ENCODE measurements around the gene AANAT. TPM values are rescaled to one million over a fixed set of nuclear protein-coding genes. Genes with fewer than 3 reads are reported as not detected.

AANAT gene
- total and polyA plus RNA-seq, 4 experiments from 2014 or later, result not detected

DNA sequence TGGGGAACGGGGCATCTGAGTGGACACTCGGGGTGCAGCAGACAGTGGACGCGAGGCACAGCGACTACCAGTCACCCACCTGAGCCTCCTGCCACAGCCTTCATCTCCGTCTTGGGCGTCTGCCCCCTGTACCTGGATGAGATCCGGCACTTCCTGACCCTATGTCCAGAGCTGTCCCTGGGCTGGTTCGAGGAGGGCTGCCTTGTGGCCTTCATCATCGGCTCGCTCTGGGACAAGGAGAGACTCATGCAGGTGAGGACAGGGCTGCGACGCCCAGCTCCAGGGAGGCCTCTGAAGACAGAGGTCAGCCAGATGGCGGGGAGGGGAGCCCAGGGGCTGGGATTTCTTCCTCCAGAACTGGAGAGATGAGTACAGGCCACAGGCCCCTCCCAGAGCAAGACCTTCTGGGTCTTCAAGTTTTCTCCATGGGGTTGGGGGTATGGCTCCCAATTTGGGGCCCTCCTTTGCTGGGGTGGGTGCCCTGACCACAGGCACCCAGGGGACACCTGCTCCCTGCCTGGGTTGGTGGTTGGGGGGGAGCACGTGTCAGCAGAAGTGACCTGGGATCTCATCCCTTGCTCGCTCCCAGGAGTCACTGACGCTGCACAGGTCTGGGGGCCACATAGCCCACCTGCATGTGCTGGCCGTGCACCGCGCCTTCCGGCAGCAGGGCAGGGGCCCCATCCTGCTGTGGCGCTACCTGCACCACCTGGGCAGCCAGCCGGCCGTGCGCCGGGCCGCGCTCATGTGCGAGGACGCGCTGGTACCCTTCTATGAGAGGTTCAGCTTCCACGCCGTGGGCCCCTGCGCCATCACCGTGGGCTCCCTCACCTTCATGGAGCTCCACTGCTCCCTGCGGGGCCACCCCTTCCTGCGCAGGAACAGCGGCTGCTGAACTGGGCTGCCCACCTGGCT is 1.9 kb downstream of the AANAT start:
- H3K27me3 Mint-ChIP-seq, result no peaks in the 10 kb centered on the region

GRCh38 chr17:76469991-76470739 is 2.8 kb downstream of the AANAT start:
- peaks cover 3 to 6% (median 3%) of the 10 kb centered on the region in 4 donors for H3K4me1 Mint-ChIP-seq
- peaks cover 6% of the 10 kb centered on the region for H3K36me3 ChIP-seq (ENCODE audit: insufficient read depth, low read length)

More for the DNA sequence above, 1.9 kb downstream of the AANAT start:
- no peak for DNase-seq
- Mint-ChIP-seq H3K27ac (peak overlapping the region in 2 of 7 donors; percentile 18 to 61), H3K36me3 (peaks cover 6 to 18% of the 10 kb centered on the region in 2 donors), H3K4me1 (peaks cover 3 to 6% (median 3%) of the 10 kb centered on the region in 4 donors), H3K4me3 (no peak overlapping the region), H3K9me3 (no peaks in the 10 kb centered on the region)
- H3K36me3 ChIP-seq (ENCODE audit: insufficient read depth, low read length), result peaks cover 6% of the 10 kb centered on the region
- no peak overlapping the region for H3K4me3 ChIP-seq (ENCODE audit: low read length in 2 of 2)
- intact Hi-C loops (cut with micrococcal nuclease), result no loop called here
- no peaks in the 10 kb centered on the region for H3K27me3 ChIP-seq (ENCODE audit: insufficient read depth, low read length)
- H3K4me1 ChIP-seq (ENCODE audit: insufficient read depth, low read length), result peaks cover 4% of the 10 kb centered on the region
- no peaks in the 10 kb centered on the region for H3K9me3 ChIP-seq (ENCODE audit: control insufficient read depth in 1 of 2, low read length in 2 of 2)
- no peak overlapping the region for H3K27ac ChIP-seq (ENCODE audit: low read depth, low read length)
- CTCF ChIA-PET (ENCODE audit: partially characterized antibody), result interaction anchor here (1.5 to 6.5 kb wide), 3 partner anchors 34 to 155 kb away, joined by 3 to 161 read pairs (median 4); partner anchors contain the start of gene RHBDF2
- POLR2A ChIA-PET (ENCODE audit: partially characterized antibody), result interaction anchor here (2.2 to 3.6 kb wide), 3 partner anchors 17 to 38 kb away, joined by 7 to 38 read pairs (median 8); partner anchors contain the start of genes RHBDF2 and UBE2O

DNA sequence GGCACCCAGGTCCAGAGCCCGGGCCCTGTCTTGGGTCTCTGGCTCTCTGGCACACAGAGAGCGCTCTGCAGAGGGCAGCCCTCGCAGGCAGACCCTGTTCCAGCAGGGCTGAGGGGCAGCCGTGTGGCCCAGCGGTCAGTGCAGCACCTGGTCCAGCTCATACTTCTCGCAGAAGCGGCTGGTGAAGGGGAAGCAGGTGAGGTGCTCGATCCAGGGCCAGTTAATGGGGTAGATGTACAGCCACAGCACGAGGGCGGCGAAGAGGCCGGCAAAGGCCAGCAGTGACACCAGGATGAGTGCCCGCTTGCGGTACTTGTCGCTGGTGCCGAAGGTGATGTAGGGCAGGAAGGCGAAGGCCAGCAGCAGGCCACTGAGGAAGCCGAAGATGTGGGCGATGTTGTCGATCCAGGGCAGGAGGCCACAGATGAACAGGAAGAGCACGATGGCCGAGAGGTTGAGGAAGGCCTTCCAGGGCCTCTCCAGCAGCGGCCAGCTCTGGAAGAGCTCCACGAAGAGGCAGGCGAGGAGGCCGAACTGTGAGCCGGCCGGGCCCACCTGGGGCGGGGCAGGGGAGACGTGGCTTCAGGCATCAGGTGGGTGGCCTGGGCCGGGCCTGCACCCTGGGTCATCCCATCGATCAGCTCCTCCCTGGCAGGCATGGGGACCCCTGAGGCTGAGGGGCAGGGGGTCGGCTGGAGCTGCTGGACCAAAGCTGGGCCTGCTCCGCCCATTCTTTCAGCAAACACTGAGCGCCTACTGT is 4.3 kb downstream of the AANAT start:
- no peak overlapping the region for H3K27ac Mint-ChIP-seq
- H3K36me3 Mint-ChIP-seq, result peaks cover 6 to 21% of the 10 kb centered on the region in 2 donors
- Histone ChIP-seq H3K9me3 (ENCODE audit: control insufficient read depth in 1 of 2, low read length in 2 of 2) (no peaks in the 10 kb centered on the region), H3K27me3 (ENCODE audit: insufficient read depth, low read length) (no peaks in the 10 kb centered on the region), H3K4me3 (ENCODE audit: low read length in 2 of 2) (no peak overlapping the region), H3K27ac (ENCODE audit: low read depth, low read length) (no peak overlapping the region), H3K4me1 (ENCODE audit: insufficient read depth, low read length) (no peaks in the 10 kb centered on the region), H3K36me3 (ENCODE audit: insufficient read depth, low read length) (peaks cover 6% of the 10 kb centered on the region)
- ChIA-PET POLR2A (ENCODE audit: partially characterized antibody) (interaction anchor here (0.7 kb wide), 1 partner anchor 21 kb away, joined by 3 read pairs; no protein-coding TSS in a partner anchor), CTCF (ENCODE audit: partially characterized antibody) (no interaction called here)
- H3K9me3 Mint-ChIP-seq, result no peaks in the 10 kb centered on the region
- no peak overlapping the region for H3K4me3 Mint-ChIP-seq
- H3K4me1 Mint-ChIP-seq, result peaks cover 0 to 1% (median 0%) of the 10 kb centered on the region in 4 donors
- H3K27me3 Mint-ChIP-seq, result no peaks in the 10 kb centered on the region
- intact Hi-C loops (cut with micrococcal nuclease), result no loop called here
- no peak for DNase-seq

More at GRCh38 chr17:76469991-76470739, 2.8 kb downstream of the AANAT start:
- Mint-ChIP-seq H3K36me3 (peaks cover 6 to 18% of the 10 kb centered on the region in 2 donors), H3K4me3 (no peak overlapping the region), H3K27me3 (no peaks in the 10 kb centered on the region), H3K9me3 (no peaks in the 10 kb centered on the region), H3K27ac (no peak overlapping the region)
- Histone ChIP-seq H3K9me3 (ENCODE audit: control insufficient read depth in 1 of 2, low read length in 2 of 2) (no peaks in the 10 kb centered on the region), H3K27ac (ENCODE audit: low read depth, low read length) (no peak overlapping the region), H3K4me3 (ENCODE audit: low read length in 2 of 2) (no peak overlapping the region), H3K27me3 (ENCODE audit: insufficient read depth, low read length) (no peaks in the 10 kb centered on the region), H3K4me1 (ENCODE audit: insufficient read depth, low read length) (peaks cover 4% of the 10 kb centered on the region)
- ChIA-PET POLR2A (ENCODE audit: partially characterized antibody) (no interaction called here), CTCF (ENCODE audit: partially characterized antibody) (interaction anchor here (1.5 to 6.5 kb wide), 2 partner anchors 33 to 155 kb away, joined by 3 to 161 read pairs; partner anchors contain the start of gene RHBDF2)
- no peak for DNase-seq
- intact Hi-C loops (cut with micrococcal nuclease), result no loop called here

DNA sequence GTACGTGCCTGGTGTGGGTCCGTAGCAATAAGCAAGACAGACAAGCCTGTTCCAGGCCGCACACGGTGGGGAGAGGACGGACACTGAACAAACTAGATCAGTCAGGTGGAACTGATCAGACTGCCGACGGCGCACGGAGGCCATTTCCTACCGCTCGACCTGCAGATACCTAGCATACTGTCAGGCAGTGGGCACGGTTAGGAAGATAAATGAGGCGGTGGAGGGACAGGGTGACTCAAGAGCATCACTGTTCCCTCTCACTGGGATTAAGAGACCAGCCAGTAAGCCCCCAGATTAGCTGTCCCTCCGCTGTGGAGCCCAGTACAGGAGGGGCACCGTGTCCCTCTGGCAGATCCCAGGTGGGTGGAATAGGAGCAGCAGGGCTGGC is 4.8 kb downstream of the AANAT start:
- H3K27ac ChIP-seq (ENCODE audit: low read depth, low read length), result no peak overlapping the region
- no peak overlapping the region for H3K4me3 ChIP-seq (ENCODE audit: low read length in 2 of 2)
- Mint-ChIP-seq H3K9me3 (no peaks in the 10 kb centered on the region), H3K4me1 (peaks cover 0 to 1% (median 0%) of the 10 kb centered on the region in 4 donors), H3K4me3 (no peak overlapping the region), H3K36me3 (peaks cover 6 to 23% of the 10 kb centered on the region in 2 donors), H3K27ac (no peak overlapping the region), H3K27me3 (no peaks in the 10 kb centered on the region)
- no peaks in the 10 kb centered on the region for H3K9me3 ChIP-seq (ENCODE audit: control insufficient read depth in 1 of 2, low read length in 2 of 2)
- H3K4me1 ChIP-seq (ENCODE audit: insufficient read depth, low read length), result no peaks in the 10 kb centered on the region
- intact Hi-C loops (cut with micrococcal nuclease), result no loop called here
- ChIA-PET CTCF (ENCODE audit: partially characterized antibody) (no interaction called here), POLR2A (ENCODE audit: partially characterized antibody) (interaction anchor here (0.7 kb wide), 1 partner anchor 21 kb away, joined by 3 read pairs; no protein-coding TSS in a partner anchor)
- no peak for DNase-seq
- no peaks in the 10 kb centered on the region for H3K27me3 ChIP-seq (ENCODE audit: insufficient read depth, low read length)
- peaks cover 6% of the 10 kb centered on the region for H3K36me3 ChIP-seq (ENCODE audit: insufficient read depth, low read length)

GRCh38 chr17:76472726-76473125 is 5.3 kb downstream of the AANAT start:
- ChIA-PET CTCF (ENCODE audit: partially characterized antibody) (no interaction called here), POLR2A (ENCODE audit: partially characterized antibody) (interaction anchor here (0.6 kb wide), 1 partner anchor 81 kb away, joined by 3 read pairs; no protein-coding TSS in a partner anchor)
- intact Hi-C loops (cut with micrococcal nuclease), result no loop called here
- no peaks in the 10 kb centered on the region for H3K27me3 Mint-ChIP-seq
- DNase-seq, result no peak
- no peak overlapping the region for H3K27ac Mint-ChIP-seq
- Histone ChIP-seq H3K4me1 (ENCODE audit: insufficient read depth, low read length) (no peaks in the 10 kb centered on the region), H3K27ac (ENCODE audit: low read depth, low read length) (no peak overlapping the region), H3K36me3 (ENCODE audit: insufficient read depth, low read length) (peaks cover 6% of the 10 kb centered on the region), H3K27me3 (ENCODE audit: insufficient read depth, low read length) (no peaks in the 10 kb centered on the region), H3K9me3 (ENCODE audit: control insufficient read depth in 1 of 2, low read length in 2 of 2) (no peaks in the 10 kb centered on the region), H3K4me3 (ENCODE audit: low read length in 2 of 2) (no peak overlapping the region)
- peaks cover 6 to 24% of the 10 kb centered on the region in 2 donors for H3K36me3 Mint-ChIP-seq
- no peaks in the 10 kb centered on the region for H3K9me3 Mint-ChIP-seq
- peaks cover 0 to 1% (median 0%) of the 10 kb centered on the region in 4 donors for H3K4me1 Mint-ChIP-seq
- no peak overlapping the region for H3K4me3 Mint-ChIP-seq

GRCh38 chr17:76473541-76473985 is 6.2 kb downstream of the AANAT start:
- no peaks in the 10 kb centered on the region for H3K27me3 Mint-ChIP-seq
- no peak overlapping the region for H3K4me3 ChIP-seq (ENCODE audit: low read length in 2 of 2)
- H3K4me3 Mint-ChIP-seq, result no peak overlapping the region
- H3K9me3 ChIP-seq (ENCODE audit: control insufficient read depth in 1 of 2, low read length in 2 of 2), result no peaks in the 10 kb centered on the region
- DNase-seq, result no peak
- H3K36me3 Mint-ChIP-seq, result peaks cover 9 to 28% of the 10 kb centered on the region in 2 donors
- no peak overlapping the region for H3K27ac ChIP-seq (ENCODE audit: low read depth, low read length)
- no peaks in the 10 kb centered on the region for H3K9me3 Mint-ChIP-seq
- intact Hi-C loops (cut with micrococcal nuclease), result no loop called here
- peaks cover 6% of the 10 kb centered on the region for H3K36me3 ChIP-seq (ENCODE audit: insufficient read depth, low read length)
- peaks cover 0 to 1% (median 0%) of the 10 kb centered on the region in 4 donors for H3K4me1 Mint-ChIP-seq
- H3K4me1 ChIP-seq (ENCODE audit: insufficient read depth, low read length), result no peaks in the 10 kb centered on the region
- ChIA-PET CTCF (ENCODE audit: partially characterized antibody) (no interaction called here), POLR2A (ENCODE audit: partially characterized antibody) (no interaction called here)
- H3K27me3 ChIP-seq (ENCODE audit: insufficient read depth, low read length), result no peaks in the 10 kb centered on the region
- peak overlapping the region in 1 of 7 donors; percentile 41 for H3K27ac Mint-ChIP-seq
